Choroid plexus epithelial cell (primary cell): ENCODE results near the gene CPEB2.

ENCODE experiments used
- DNase-seq: peaks from one replicate; pipeline ENCODE4 v3.0.0-alpha.2; 2010; ENCODE audit warnings: low read depth
- H3K4me3 ChIP-seq: 2 replicates; pipeline ENCODE4 v1.5.1; 2011; ENCODE audit warnings: low read depth, mild to moderate bottlenecking, control low read depth, low read length, moderate library complexity
- TF ChIP-seq, protein P1 (sequence below): conservative IDR thresholded peaks from 2 replicates; pipeline ENCODE4 v1.5.1; 2011; ENCODE audit warnings: low read depth, mild to moderate bottlenecking, control low read depth, inconsistent platforms, low read length, moderate library complexity

Gene CPEB2

DNA sequence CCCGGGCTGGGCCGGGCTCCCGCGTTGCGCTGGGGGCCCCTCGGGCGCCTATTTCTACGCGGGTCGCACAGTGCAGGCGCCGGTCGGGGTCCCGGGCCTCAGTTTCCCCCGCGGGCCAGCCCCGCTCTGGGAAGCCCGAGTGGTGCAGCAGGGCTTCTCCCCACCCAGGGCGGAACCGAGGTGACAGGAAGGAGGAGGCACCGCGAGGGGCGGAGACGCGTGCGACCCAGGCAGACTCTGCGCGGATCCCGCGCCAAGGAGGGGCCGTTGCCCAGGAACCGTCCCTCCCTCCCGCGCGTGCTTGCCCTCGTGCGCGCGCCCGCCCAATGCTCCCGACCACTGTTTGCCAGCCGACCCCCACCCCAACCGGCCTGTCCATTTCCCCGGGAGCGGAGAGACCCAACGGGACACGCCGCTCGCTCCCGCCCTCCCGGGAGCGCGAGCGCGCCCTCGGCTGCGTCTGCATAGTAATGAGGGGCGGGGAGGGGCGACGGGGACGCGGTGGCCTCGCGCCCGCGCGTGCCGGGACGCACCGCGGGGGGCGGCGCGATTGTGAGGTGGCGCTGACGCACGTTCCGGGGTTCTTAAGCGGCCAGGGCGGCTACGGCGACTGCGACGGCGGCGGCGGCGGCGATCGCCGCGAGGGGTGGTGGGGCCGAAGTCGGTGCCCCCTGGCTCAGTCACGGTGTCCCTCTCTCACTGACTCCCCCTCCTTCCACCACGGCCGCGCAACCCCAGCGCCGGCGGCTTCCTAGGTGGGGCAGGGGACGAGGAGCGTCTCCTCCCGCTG, at the start of gene CPEB2:
Gene CPEB2, plus strand, starts transcription at position 613 of the 790 bp plus-strand sequence. CDS start 193 bp downstream, outside the sequence.
- TF ChIP-seq, protein P1, sequence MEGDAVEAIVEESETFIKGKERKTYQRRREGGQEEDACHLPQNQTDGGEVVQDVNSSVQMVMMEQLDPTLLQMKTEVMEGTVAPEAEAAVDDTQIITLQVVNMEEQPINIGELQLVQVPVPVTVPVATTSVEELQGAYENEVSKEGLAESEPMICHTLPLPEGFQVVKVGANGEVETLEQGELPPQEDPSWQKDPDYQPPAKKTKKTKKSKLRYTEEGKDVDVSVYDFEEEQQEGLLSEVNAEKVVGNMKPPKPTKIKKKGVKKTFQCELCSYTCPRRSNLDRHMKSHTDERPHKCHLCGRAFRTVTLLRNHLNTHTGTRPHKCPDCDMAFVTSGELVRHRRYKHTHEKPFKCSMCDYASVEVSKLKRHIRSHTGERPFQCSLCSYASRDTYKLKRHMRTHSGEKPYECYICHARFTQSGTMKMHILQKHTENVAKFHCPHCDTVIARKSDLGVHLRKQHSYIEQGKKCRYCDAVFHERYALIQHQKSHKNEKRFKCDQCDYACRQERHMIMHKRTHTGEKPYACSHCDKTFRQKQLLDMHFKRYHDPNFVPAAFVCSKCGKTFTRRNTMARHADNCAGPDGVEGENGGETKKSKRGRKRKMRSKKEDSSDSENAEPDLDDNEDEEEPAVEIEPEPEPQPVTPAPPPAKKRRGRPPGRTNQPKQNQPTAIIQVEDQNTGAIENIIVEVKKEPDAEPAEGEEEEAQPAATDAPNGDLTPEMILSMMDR = no peak
- peak within 1 kb of the TSS; percentile 85 for H3K4me3 ChIP-seq
- DNase-seq = peak; percentile 98

DNA sequence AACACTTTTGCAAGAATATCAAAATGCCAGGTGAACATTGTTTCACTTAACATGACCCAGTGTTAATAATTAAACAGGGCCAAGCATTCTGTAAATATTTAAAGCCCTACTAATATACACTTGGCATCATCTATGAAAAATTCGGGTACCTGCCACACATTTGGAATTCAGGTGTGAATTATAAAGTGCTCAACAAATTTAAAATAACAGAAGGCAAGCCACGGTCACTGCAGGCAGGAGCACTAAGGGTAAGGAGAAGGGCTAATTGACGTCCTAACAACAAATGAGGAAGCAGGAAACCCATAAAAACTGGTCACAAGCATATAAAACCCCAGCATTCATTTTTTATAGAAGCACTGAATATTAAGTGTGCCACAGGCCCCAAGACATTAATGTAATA, 43.8 kb upstream of the CPEB2 start:
- TF ChIP-seq, protein P1 = no peak
- DNase-seq = no peak
- no peak overlapping the region for H3K4me3 ChIP-seq

DNA sequence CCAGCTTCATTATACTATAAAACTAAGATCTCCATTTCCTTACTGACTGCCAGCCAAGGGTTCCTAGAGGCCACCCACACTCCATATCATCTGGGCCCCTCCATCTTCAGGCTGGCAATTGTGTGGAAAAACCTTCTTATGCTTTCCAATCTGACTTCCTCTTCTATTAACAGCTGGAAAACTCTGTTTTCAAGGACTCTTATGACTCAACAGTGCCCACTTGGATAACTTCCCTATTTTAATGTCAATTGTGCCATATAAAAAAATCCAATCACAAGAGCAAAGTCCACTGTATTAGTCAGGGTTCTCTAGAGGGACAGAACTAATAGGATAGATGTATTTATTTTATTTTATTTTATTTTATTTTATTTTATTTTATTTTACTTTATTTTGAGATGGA, 41.0 kb upstream of the CPEB2 start:
- H3K4me3 ChIP-seq = no peak overlapping the region
- no peak for DNase-seq
- TF ChIP-seq, protein P1 = no peak

DNA sequence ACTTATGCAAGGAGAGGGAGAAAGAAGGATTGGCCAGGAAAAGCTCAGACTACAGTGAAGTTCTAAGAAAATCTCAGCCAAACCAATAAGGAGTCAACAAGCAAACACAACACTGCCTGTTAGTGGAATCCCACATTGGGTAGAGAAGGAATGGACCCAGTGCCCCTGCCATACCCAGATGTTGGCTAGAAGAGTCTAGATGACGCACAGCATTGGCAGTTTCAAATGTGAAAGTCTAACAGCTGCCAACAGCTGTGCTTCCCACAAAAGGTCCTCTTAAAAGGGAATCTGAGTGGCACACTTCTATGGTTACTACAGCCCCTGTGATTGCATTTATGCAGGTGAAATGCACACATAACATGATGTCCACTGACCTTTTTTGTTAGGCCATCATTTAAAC, 37.2 kb upstream of the CPEB2 start:
- no peak overlapping the region for H3K4me3 ChIP-seq
- TF ChIP-seq, protein P1 = no peak
- no peak for DNase-seq

DNA sequence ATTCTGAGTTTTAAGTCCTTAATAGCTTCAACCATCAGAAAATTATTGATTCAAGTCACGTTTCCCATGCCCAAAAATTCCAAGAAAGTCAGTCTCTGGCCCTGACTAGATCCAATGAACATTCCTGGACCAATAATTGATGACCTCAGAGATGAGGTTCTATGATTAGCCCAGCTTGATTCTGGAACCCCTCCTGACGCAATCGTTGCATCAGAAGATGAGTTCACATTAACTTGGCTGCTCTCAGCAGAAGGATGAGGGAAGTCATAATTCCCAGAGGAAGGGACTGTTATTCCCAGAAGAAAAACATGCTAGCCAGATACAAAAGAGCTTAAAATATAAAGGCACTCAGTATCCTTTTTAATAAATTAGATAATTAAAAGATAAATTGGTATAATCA, 34.3 kb upstream of the CPEB2 start:
- TF ChIP-seq, protein P1 = no peak
- H3K4me3 ChIP-seq = no peak overlapping the region
- DNase-seq = no peak

DNA sequence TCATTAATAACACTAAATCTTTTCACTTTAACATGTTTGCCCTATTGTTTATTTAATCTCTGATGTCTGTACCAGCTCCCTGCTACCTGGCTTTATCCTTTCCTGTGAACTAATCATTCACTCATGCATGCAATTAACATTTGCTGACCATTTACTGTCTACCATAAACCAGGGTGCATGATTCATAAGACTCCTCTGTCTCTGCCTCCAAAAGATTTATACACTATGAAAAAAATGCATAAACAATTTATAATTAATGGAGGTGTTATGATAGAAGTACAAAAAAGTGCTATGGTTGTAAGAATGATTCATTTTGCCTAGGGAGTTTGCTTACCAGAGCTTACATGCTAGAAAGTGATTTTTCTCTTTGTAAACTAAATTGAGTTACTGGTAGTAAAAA, 24.5 kb upstream of the CPEB2 start:
- DNase-seq = no peak
- TF ChIP-seq, protein P1 = no peak
- no peak overlapping the region for H3K4me3 ChIP-seq

DNA sequence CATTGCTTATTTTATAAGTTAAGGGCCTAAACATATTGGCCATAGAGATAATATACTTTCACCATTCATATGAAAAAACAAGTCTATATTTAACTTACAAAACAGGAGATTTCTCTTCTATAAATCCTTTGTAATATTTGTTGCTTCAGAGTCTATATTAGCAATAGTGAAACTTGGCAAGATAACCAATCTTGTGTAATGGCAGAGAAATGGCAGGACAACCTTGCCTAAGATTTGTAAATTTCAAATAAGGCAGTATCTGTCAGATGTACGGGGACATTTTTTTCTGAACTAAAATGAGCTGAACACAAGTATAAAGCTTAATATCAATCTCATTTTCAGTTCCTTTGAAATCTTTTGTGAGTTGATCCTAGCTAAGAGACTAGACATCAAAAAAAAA, 17.8 kb upstream of the CPEB2 start:
- TF ChIP-seq, protein P1 = no peak
- no peak overlapping the region for H3K4me3 ChIP-seq
- DNase-seq = peak; percentile 31
